HEK293T (cell line): ENCODE measurements around the gene SGF29.

Experiments
- BHLHE40 ChIP-seq: fragments of 450-650 bp; IDR thresholded peaks from 2 replicates; pipeline ENCODE4 v1.6.1; 2016; ENCODE audit warnings: mild to moderate bottlenecking, moderate library complexity, borderline replicate concordance
- FOXM1 ChIP-seq: fragments of 450-650 bp; IDR thresholded peaks from 2 replicates; pipeline ENCODE4 v1.6.1; 2017; ENCODE audit warnings: mild to moderate bottlenecking, borderline replicate concordance
- NFRKB ChIP-seq: fragments of 450-650 bp; IDR thresholded peaks from 2 replicates; pipeline ENCODE4 v1.6.1; 2016; ENCODE audit warnings: mild to moderate bottlenecking, moderate library complexity
- SP1 ChIP-seq: fragments of 450-650 bp; IDR thresholded peaks from 2 replicates; pipeline ENCODE4 v1.6.1; 2017

DNA sequence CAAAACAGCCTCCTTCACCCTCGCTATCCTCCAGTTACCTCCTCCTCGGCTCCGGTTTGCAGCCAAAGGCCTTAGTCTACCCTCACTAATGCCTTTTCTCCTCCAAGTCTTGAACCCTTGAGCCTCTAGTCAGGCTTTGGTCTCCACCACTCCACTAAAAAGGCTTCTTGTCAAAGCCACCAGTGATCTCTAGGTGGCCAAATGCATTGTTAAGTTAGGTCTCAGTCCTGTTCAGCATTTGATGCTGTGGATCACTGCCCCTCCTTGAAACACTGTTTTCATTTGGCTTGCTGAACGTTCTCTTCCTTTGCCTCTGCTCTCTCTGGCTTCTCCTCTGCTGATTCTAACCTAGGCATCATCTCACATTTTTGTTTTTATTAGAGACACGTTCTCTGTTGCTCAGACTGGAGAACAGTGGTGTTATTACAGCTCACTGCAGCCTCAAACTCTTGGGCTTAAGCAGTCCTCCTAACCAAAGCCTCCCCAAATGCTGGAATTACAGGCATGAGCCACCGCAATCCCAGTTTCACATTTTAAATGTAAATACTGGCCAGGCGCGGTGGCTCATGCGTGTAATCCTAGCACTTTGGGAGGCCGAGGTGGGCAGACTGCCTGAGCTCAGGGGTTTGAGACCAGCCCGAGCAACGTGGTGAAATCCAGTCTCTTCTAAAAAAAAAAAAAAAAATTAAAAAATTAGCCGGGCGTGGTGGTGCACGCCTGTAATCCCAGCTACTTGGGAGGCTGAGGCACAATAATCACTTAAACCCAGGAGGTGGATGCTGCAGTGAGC is 1.1 kb downstream of the SGF29 start:
- no peak for TF ChIP-seq BHLHE40
- TF ChIP-seq FOXM1 = no peak
- TF ChIP-seq NFRKB = no peak
- TF ChIP-seq SP1 = no peak
